Heart right ventricle (tissue), 16 donors: ENCODE measurements around the gene CARS2. TPM values are rescaled to one million over a fixed set of nuclear protein-coding genes. Genes with fewer than 3 reads are reported as not detected.
"Not testable (repeated sequence)": the region's sequence is repeated elsewhere in the genome, so short reads cannot be mapped to it uniquely, and the experiment has no call there.

Experiments used
- ATAC-seq, 8 donors: fragments of 200-7000 bp; cut with Tn5 transposase; one replicate each; pipeline ENCODE4 v1.9.1; 2020; ENCODE audit warnings: mild to moderate bottlenecking in 8 of 8, moderate library complexity in 8 of 8, moderate number of reproducible peaks in 1 of 8
- DNase-seq, 2 donors: peaks; one replicate each; pipeline ENCODE4 v3.0.0-alpha.2; 2020
- H3K27ac ChIP-seq, 10 donors: fragments of 200-600 bp; sonication (generic) in 2 of 10; one replicate each; pipeline versions ENCODE4 v1.5.0 to v1.8.0; 2020 to 2022; ENCODE audit warnings: mild to moderate bottlenecking in 3 of 10
- H3K27me3 ChIP-seq, 7 donors: fragments of 200-600 bp; one replicate each; pipeline ENCODE4 v1.8.0; 2021 to 2022; ENCODE audit warnings: mild to moderate bottlenecking in 2 of 7
- H3K36me3 ChIP-seq, 9 donors: fragments of 200-600 bp; sonication (generic) in 1 of 9; one replicate each; pipeline versions ENCODE4 v1.5.0 to v1.8.0; 2020 to 2022; ENCODE audit warnings: mild to moderate bottlenecking in 2 of 9
- H3K4me1 ChIP-seq, 9 donors: fragments of 200-600 bp; sonication (generic) in 1 of 9; one replicate each; pipeline versions ENCODE4 v1.5.0 to v1.8.0; 2020 to 2022; ENCODE audit warnings: mild to moderate bottlenecking in 4 of 9
- H3K4me3 ChIP-seq, 10 donors: fragments of 200-600 bp; sonication (generic) in 2 of 10; one replicate each; pipeline versions ENCODE4 v1.5.0 to v1.8.0; 2020 to 2022; ENCODE audit warnings: mild to moderate bottlenecking in 7 of 10, moderate library complexity in 2 of 10
- H3K9me3 ChIP-seq, 11 donors: fragments of 200-600 bp in 10 of 11; sonication (generic) in 2 of 11; one replicate each; pipeline versions ENCODE4 v1.5.0 to v1.8.0; 2013 to 2022; ENCODE audit warnings: mild to moderate bottlenecking in 2 of 11, control low read depth in 1 of 11, moderate library complexity in 1 of 11
- WGBS, 2 donors: extraction: QIAGEN DNeasy Blood & Tissue Kit; methylation state at CpG; one replicate each; pipeline ENCODE4 v1.1.7; 2013; ENCODE audit warnings: inconsistent platforms in 1 of 2; 5-methylcytosine and 5-hydroxymethylcytosine counted together
- intact Hi-C, 10 donors: fragments of 100-400 bp; cut with DNase I; formaldehyde crosslinking; loops; one replicate each; pipeline versions ENCODE4 v1.11.1 to v1.14.2; 2022
- polyA plus RNA-seq, 2 donors: library from polyadenylated mRNA; stranded (reverse); fragments of 200-250 nt; gene quantifications; one replicate each; pipeline ENCODE4 v1.2.3, GENCODE V29; 2013
- total RNA-seq, 10 donors: library from RNA; stranded (reverse); fragmentation: NEBNext Ultra II Directional in 3 of 10; extraction: Animal tissue kit (Norgen Biotek cat#: 25700) in 3 of 10; gene quantifications; one replicate each; pipeline versions ENCODE4 v1.2.1 to v1.2.4, GENCODE V29; 2021 to 2023
- TF ChIP-seq, protein P1 (sequence below), 9 donors: fragments of 200-600 bp; sonication (generic) in 2 of 9; IDR thresholded peaks; one replicate each; pipeline versions ENCODE4 v1.5.0 to v1.8.0; 2021 to 2022; ENCODE audit warnings: antibody characterized with exemption in 9 of 9, mild to moderate bottlenecking in 5 of 9, moderate library complexity in 1 of 9
- donor health status: Arrhythmogenic right ventricular cardiomyopathy.
- donor health status: ischemic (EF 13 %, LVEDD 7.1; RV severe dilation, severe dysfunction).
- donor health status: healthy with polysubstance abuse.
- donor health status: DM: no; HTN: yes; CAD: no.
- donor health status: DM: no; HTN: no; CAD: no.
- donor health status: ischemic (EF 25% LVEDD 6.9; RV normal size, moderate dysfunction).
- donor health status: ischemic (EF 25% LVEDD 5.7; RV mildly dilated, moderate dysfunction).
- donor health status: healthy.
- donor health status: DM: yes; HTN: yes; CAD: no.
- donor health status: Ischemic cardiomyopathy.
- donor health status: ischemic (EF 35%, LVEDD 5.7; RV mildly dilated, moderate dysfunction).
- donor health status: nonischemic (EF 11% LVEDD 7.7; RV severe dilation, severe dysfunction).
- donor health status: DM: yes; HTN: yes; CAD: no.
- donor health status: PGD.
- donor health status: ischemic (EF 29% LVEDD 5.4; RV normal size, mild dysfunction).
- donor health status: nonischemic (EF 23%, LVEDD 6.1; RV moderate dilation, normal function).

CARS2 gene
- total and polyA plus RNA-seq, 12 donors: 35.2 to 103 (median 44.0) TPM

DNA sequence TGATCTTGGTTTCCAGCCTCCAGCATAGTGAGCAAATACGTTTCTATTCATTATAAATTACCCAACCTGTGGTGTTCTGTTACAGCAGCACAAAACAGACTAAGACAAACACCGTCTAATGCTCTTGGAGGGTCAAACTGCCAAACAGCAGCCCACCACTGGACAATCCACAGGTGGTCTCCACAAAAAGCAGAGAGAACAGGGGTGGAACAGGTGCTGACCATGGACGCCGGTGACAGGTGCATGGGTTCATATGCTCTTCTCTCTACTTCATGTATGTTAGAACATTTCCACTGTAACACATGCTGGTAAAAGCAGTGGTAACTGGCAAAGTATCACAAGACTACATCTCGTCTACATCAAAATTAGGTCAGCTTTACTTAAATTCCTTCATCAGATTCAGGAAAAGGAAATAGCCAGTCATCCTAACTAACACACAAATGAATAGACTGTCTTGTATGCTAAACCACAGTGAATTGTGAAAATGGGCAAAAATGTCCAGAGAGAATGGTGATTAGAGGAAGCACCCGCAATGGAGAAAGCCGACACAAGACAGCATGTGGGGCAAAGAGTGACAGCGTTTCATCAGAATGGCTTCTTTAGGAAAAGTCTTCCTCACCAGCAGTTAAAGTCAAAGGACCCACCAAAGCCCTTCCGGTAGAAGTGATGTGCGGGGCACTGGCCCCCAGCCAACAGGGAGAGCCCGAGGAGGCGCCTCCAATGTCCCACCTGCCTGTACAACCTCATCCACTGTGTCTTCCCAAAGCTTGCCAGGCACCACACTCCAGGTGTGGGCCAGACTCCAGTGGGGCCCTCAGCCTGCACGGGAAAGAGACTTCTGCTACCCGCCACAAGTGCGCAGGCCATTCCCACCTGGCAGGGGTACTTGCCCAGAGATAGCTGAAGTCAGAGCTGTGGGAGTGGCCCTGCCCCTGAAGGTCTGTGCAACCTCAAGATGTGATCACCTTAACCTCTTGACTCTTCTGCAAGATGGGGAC is 6.5 kb downstream of the CARS2 start:
- ATAC-seq (no peak), DNase-seq (no peak)
- Histone ChIP-seq H3K4me1 (peaks cover 0 to 44% (median 4%) of the 10 kb centered on the region in 9 donors), H3K27ac (peak overlapping the region in 1 of 10 donors; percentile 36), H3K27me3 (no peaks in the 10 kb centered on the region), H3K9me3 (no peaks in the 10 kb centered on the region), H3K4me3 (no peak overlapping the region), H3K36me3 (peaks cover 0 to 93% (median 54%) of the 10 kb centered on the region in 9 donors)
- intact Hi-C loops: loop anchor here in 2 of 10 donors (10.0 kb wide), 2 partner anchors 75 to 85 kb away; partner anchors contain the start of gene NAXD (in 1 of the 2)
- TF ChIP-seq, protein P1, sequence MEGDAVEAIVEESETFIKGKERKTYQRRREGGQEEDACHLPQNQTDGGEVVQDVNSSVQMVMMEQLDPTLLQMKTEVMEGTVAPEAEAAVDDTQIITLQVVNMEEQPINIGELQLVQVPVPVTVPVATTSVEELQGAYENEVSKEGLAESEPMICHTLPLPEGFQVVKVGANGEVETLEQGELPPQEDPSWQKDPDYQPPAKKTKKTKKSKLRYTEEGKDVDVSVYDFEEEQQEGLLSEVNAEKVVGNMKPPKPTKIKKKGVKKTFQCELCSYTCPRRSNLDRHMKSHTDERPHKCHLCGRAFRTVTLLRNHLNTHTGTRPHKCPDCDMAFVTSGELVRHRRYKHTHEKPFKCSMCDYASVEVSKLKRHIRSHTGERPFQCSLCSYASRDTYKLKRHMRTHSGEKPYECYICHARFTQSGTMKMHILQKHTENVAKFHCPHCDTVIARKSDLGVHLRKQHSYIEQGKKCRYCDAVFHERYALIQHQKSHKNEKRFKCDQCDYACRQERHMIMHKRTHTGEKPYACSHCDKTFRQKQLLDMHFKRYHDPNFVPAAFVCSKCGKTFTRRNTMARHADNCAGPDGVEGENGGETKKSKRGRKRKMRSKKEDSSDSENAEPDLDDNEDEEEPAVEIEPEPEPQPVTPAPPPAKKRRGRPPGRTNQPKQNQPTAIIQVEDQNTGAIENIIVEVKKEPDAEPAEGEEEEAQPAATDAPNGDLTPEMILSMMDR (IDR thresholded peaks at IDR 0.05): no peak
- WGBS, 2 donors: 87 to 91% methylated on average over 15 of the region's 15 CpGs

DNA sequence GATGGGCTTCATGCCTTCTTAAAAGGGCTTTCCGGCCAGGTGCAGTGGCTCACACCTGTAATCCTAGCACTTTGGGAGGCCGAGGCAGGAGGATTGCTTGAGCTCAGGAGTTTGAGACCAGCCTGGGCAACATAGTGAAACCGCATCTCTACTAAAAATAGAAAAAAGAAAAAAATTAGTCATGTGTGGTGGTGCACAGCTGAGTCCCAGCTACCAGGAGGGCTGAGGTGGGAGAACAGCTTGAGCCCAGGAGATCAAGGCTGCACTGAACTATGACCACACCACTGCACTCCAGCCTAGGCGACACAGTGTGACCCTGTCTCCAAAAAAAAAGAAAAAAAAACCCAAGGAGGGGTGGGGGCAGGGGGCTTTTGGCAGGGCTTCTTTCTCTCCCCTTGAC is 7.2 kb downstream of the CARS2 start:
- ATAC-seq (no peak), DNase-seq (no peak)
- Histone ChIP-seq H3K4me1 (peaks cover 0 to 38% (median 4%) of the 10 kb centered on the region in 9 donors), H3K36me3 (peaks cover 0 to 99% (median 54%) of the 10 kb centered on the region in 9 donors), H3K27me3 (no peaks in the 10 kb centered on the region), H3K4me3 (no peak overlapping the region), H3K27ac (peak overlapping the region in 1 of 10 donors; percentile 36), H3K9me3 (no peaks in the 10 kb centered on the region)
- 92 to 95% methylated on average over 4 of the region's 4 CpGs for WGBS, 2 donors
- TF ChIP-seq, protein P1 (IDR thresholded peaks at IDR 0.05): no peak
- intact Hi-C loops: no loop called here

DNA sequence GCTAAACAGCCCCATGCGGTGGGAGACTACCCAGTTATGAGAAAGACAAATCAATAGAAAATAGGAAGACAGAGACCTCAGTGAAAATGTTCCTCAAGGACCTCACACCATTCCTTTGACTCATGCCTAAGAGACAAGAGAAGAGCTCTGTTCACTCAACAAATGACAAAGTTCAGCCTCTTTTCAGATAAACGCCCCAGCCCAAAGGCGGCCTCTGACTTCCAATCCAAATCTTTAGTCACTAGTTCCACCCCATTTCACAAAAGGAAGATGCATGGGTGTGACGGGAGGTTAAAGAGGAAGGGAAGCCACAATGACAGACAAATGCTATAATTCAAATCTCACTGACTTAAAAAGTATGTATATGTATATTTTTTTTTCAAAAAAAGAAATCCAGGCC is 8.1 kb downstream of the CARS2 start:
- intact Hi-C loops: no loop called here
- DNase-seq (no peak), ATAC-seq (no peak)
- Histone ChIP-seq H3K27ac (no peak overlapping the region), H3K27me3 (no peaks in the 10 kb centered on the region), H3K36me3 (peaks cover 0 to 99% (median 54%) of the 10 kb centered on the region in 9 donors), H3K4me1 (peaks cover 0 to 31% (median 2%) of the 10 kb centered on the region in 9 donors), H3K9me3 (no peaks in the 10 kb centered on the region), H3K4me3 (no peak overlapping the region)
- WGBS, 2 donors: 87 to 90% methylated on average over 4 of the region's 4 CpGs
- TF ChIP-seq, protein P1 (IDR thresholded peaks at IDR 0.05): no peak

DNA sequence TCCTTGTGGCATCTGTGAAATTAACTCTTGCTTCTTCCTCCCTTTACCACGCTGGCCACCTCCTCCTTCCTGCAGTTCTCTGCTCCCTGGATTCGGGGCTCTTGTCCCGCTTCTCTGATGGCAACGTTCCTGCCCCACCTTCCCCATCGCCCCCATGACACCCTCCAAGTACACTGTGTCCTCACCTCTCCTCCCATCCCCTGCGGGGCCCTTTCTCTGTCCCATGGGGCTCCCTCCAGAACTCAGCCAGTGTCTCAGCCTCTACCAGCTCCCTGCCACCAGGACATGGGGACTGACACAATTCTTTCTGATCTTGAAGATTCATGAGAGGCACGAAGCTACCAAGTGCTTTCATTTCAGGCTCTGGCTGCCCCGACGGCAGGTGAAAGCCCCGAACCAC is 9.1 kb downstream of the CARS2 start:
- Histone ChIP-seq H3K27ac (no peak overlapping the region), H3K9me3 (no peaks in the 10 kb centered on the region)

DNA sequence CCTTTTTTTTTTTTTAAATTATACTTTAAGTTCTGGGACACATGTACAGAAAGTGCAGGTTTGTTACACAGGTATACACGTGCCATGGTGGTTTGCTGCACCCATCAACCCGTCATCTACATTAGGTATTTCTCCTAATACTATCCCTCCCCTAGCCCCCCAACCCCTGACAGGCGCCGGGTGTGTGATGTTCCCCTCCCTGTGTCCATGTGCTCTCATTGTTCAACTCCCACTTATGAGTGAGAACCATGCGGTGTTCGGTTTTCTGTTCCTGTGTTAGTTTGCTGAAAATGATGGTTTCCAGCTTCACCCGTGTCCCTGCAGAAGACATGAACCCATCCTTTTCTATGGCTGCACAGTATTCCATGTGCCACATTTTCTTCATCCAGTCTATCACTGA is 10.1 kb downstream of the CARS2 start:
- Histone ChIP-seq H3K36me3 (peaks cover 0 to 92% (median 45%) of the 10 kb centered on the region in 9 donors), H3K4me1 (peaks cover 0 to 25% (median 0%) of the 10 kb centered on the region in 9 donors)
- H3K4me3 ChIP-seq, DNase-seq, H3K27me3 ChIP-seq, H3K27ac ChIP-seq, H3K9me3 ChIP-seq, ATAC-seq, intact Hi-C loops: not testable (repeated sequence)
- 90% methylated on average over 7 of the region's 7 CpGs for WGBS, 2 donors

More for the DNA sequence above, 9.1 kb downstream of the CARS2 start:
- intact Hi-C loops: no loop called here
- no peak overlapping the region for H3K4me3 ChIP-seq
- H3K4me1 ChIP-seq: peaks cover 0 to 25% (median 0%) of the 10 kb centered on the region in 9 donors
- peaks cover 0 to 92% (median 54%) of the 10 kb centered on the region in 9 donors for H3K36me3 ChIP-seq
- TF ChIP-seq, protein P1 (IDR thresholded peaks at IDR 0.05): no peak
- ATAC-seq: no peak
- no peaks in the 10 kb centered on the region for H3K27me3 ChIP-seq
- 91 to 93% methylated on average over 10 of the region's 10 CpGs for WGBS, 2 donors
- no peak for DNase-seq
